Stimulated activated CD8-positive, alpha-beta memory T cell treated with anti-CD3 and anti-CD28 coated beads, Interleukin-15, amount 100 ng/mL, for 48 hours (primary cell): Measurements from ENCODE around the gene SLC44A5.

Experiments used
- DNase-seq, 2 donors: peaks; one replicate each; pipeline ENCODE4 v3.0.0-alpha.2; 2020; ENCODE audit warnings: low read depth in 2 of 2

The SLC44A5 gene

GRCh38 chr1:75174031-75174760 is 436.7 kb downstream of the SLC44A5 start:
- DNase-seq: no peak

GRCh38 chr1:75172556-75172955 is 438.4 kb downstream of the SLC44A5 start:
- DNase-seq: no peak

GRCh38 chr1:75171876-75172275 is 439.0 kb downstream of the SLC44A5 start:
- no peak for DNase-seq

GRCh38 chr1:75170981-75171380 is 439.9 kb downstream of the SLC44A5 start:
- no peak for DNase-seq

- DNase-seq: no peak
Observed at GRCh38 chr1:75170011-75170410, 440.9 kb downstream of the SLC44A5 start.

GRCh38 chr1:75166821-75167220 is 444.1 kb downstream of the SLC44A5 start:
- no peak for DNase-seq

- no peak for DNase-seq
Observed at GRCh38 chr1:75165264-75165663, 445.6 kb downstream of the SLC44A5 start.

- no peak for DNase-seq
Observed at GRCh38 chr1:75159154-75159553, 451.8 kb downstream of the SLC44A5 start.
